Parathyroid adenoma (tissue), 2 donors: Measurements from ENCODE around the gene RNF169.

Experiments
- H2AFZ ChIP-seq: fragments of 300-600 bp; sonication (generic); one replicate; pipeline ENCODE4 v1.7.0; 2017; ENCODE audit warnings: antibody characterized with exemption, mild to moderate bottlenecking
- H3K27ac ChIP-seq: fragments of 300-600 bp; sonication (generic); one replicate; pipeline ENCODE4 v1.7.0; 2017
- H3K27me3 ChIP-seq: fragments of 300-600 bp; sonication (generic); one replicate; pipeline ENCODE4 v1.7.0; 2017; ENCODE audit warnings: low read length; ENCODE audit not compliant: control insufficient read depth, insufficient read depth
- H3K36me3 ChIP-seq: fragments of 300-600 bp; sonication (generic); one replicate; pipeline ENCODE4 v1.7.0; 2017; ENCODE audit warnings: low read length; ENCODE audit not compliant: control insufficient read depth, insufficient read depth
- H3K4me1 ChIP-seq: fragments of 300-600 bp; sonication (generic); one replicate; pipeline ENCODE4 v1.7.0; 2017; ENCODE audit warnings: control low read depth
- H3K4me2 ChIP-seq: fragments of 300-600 bp; sonication (generic); one replicate; pipeline ENCODE4 v1.7.0; 2017; ENCODE audit warnings: low read length
- H3K4me3 ChIP-seq: fragments of 300-600 bp; sonication (generic); one replicate; pipeline ENCODE4 v1.7.0; 2017; ENCODE audit warnings: low read depth, low read length
- H3K79me2 ChIP-seq: fragments of 300-600 bp; sonication (generic); one replicate; pipeline ENCODE4 v1.7.0; 2017; ENCODE audit warnings: control low read depth
- H3K9ac ChIP-seq: fragments of 300-600 bp; sonication (generic); one replicate; pipeline ENCODE4 v1.7.0; 2017; ENCODE audit warnings: mild to moderate bottlenecking
- H3K9me3 ChIP-seq: fragments of 300-600 bp; sonication (generic); one replicate; pipeline ENCODE4 v1.7.0; 2017; ENCODE audit warnings: low read length; ENCODE audit not compliant: control insufficient read depth
- CTCF ChIP-seq: fragments of 300-600 bp; sonication (generic); IDR thresholded peaks from one replicate; pipeline ENCODE4 v1.7.0; 2017; ENCODE audit warnings: antibody characterized with exemption, mild to moderate bottlenecking
- donor health status: primary hyperparathyroidism.

Gene RNF169

GRCh38 chr11:74739546-74740270 lies 8.9 kb upstream of the RNF169 start:
- no peak overlapping the region for H3K4me2 ChIP-seq
- H3K27ac ChIP-seq = no peak overlapping the region
- peak; percentile 77 for TF ChIP-seq CTCF
- H3K4me1 ChIP-seq = no peaks in the 10 kb centered on the region
- no peak overlapping the region for H2AFZ ChIP-seq
- no peak overlapping the region for H3K9ac ChIP-seq
- no peaks in the 10 kb centered on the region for H3K27me3 ChIP-seq
- no peak overlapping the region for H3K4me3 ChIP-seq
- H3K9me3 ChIP-seq = no peaks in the 10 kb centered on the region
- H3K79me2 ChIP-seq = peaks cover 2% of the 10 kb centered on the region
- no peaks in the 10 kb centered on the region for H3K36me3 ChIP-seq

GRCh38 chr11:74742070-74742469 lies 6.6 kb upstream of the RNF169 start:
- Histone ChIP-seq H3K9me3 (no peaks in the 10 kb centered on the region), H3K4me1 (no peaks in the 10 kb centered on the region), H3K4me2 (no peak overlapping the region), H3K79me2 (peaks cover 9% of the 10 kb centered on the region), H3K36me3 (no peaks in the 10 kb centered on the region), H2AFZ (no peak overlapping the region), H3K9ac (no peak overlapping the region), H3K27me3 (no peaks in the 10 kb centered on the region), H3K27ac (no peak overlapping the region), H3K4me3 (no peak overlapping the region)
- TF ChIP-seq CTCF = no peak

- H3K4me1 ChIP-seq = peaks cover 9% of the 10 kb centered on the region
Observed at GRCh38 chr11:74743640-74744039, 5.0 kb upstream of the RNF169 start.

GRCh38 chr11:74744277-74744676 lies 4.4 kb upstream of the RNF169 start:
- Histone ChIP-seq H3K4me2 (no peak overlapping the region), H3K4me3 (no peak overlapping the region), H2AFZ (no peak overlapping the region), H3K27ac (no peak overlapping the region), H3K36me3 (no peaks in the 10 kb centered on the region), H3K9ac (no peak overlapping the region), H3K4me1 (peaks cover 9% of the 10 kb centered on the region), H3K79me2 (peaks cover 18% of the 10 kb centered on the region), H3K9me3 (no peaks in the 10 kb centered on the region), H3K27me3 (no peaks in the 10 kb centered on the region)
- TF ChIP-seq CTCF = no peak

More at GRCh38 chr11:74743640-74744039, 5.0 kb upstream of the RNF169 start:
- H3K79me2 ChIP-seq = peaks cover 17% of the 10 kb centered on the region
- no peak overlapping the region for H3K4me3 ChIP-seq
- no peaks in the 10 kb centered on the region for H3K9me3 ChIP-seq
- no peaks in the 10 kb centered on the region for H3K36me3 ChIP-seq
- H3K4me2 ChIP-seq = no peak overlapping the region
- no peak overlapping the region for H2AFZ ChIP-seq
- TF ChIP-seq CTCF = no peak
- H3K27me3 ChIP-seq = no peaks in the 10 kb centered on the region
- H3K9ac ChIP-seq = no peak overlapping the region
- H3K27ac ChIP-seq = no peak overlapping the region

GRCh38 chr11:74746868-74747267 lies 1.8 kb upstream of the RNF169 start:
- H3K4me3 ChIP-seq = no peak overlapping the region
- no peaks in the 10 kb centered on the region for H3K36me3 ChIP-seq
- peaks cover 9% of the 10 kb centered on the region for H3K4me1 ChIP-seq
- H3K27ac ChIP-seq = no peak overlapping the region
- H3K79me2 ChIP-seq = peaks cover 22% of the 10 kb centered on the region
- no peak for TF ChIP-seq CTCF
- H2AFZ ChIP-seq = no peak overlapping the region
- no peaks in the 10 kb centered on the region for H3K27me3 ChIP-seq
- no peak overlapping the region for H3K4me2 ChIP-seq
- no peak overlapping the region for H3K9ac ChIP-seq
- no peaks in the 10 kb centered on the region for H3K9me3 ChIP-seq
